WTC11 (cell line): ENCODE results near the gene BAK1.

ENCODE experiments used
- ATF2 ChIP-seq: sonication (generic); formaldehyde crosslinking; IDR thresholded peaks from 2 replicates; pipeline ENCODE4 v1.8.1; 2022; ENCODE audit warnings: low read depth, missing genetic modification reagents, borderline replicate concordance
- CTCF ChIP-seq: fragments of 200-600 bp; IDR thresholded peaks from 2 replicates; pipeline ENCODE4 v1.8.0; 2022; ENCODE audit warnings: antibody characterized with exemption
- E2F5 ChIP-seq: sonication (generic); formaldehyde crosslinking; IDR thresholded peaks from 2 replicates; pipeline ENCODE4 v1.8.1; 2022; ENCODE audit warnings: mild to moderate bottlenecking, moderate library complexity, missing genetic modification reagents
- HMGXB4 ChIP-seq: sonication (generic); formaldehyde crosslinking; IDR thresholded peaks from 2 replicates; pipeline ENCODE4 v1.8.1; 2023; ENCODE audit warnings: mild to moderate bottlenecking, moderate library complexity, missing genetic modification reagents
- MAX ChIP-seq: sonication (generic); formaldehyde crosslinking; IDR thresholded peaks from 2 replicates; pipeline ENCODE4 v1.8.0; 2022; ENCODE audit warnings: mild to moderate bottlenecking, missing genetic modification reagents
- MYBL2 ChIP-seq: sonication (generic); formaldehyde crosslinking; IDR thresholded peaks from 2 replicates; pipeline ENCODE4 v1.8.1; 2023; ENCODE audit warnings: mild to moderate bottlenecking, moderate library complexity, missing genetic modification reagents
- NR2C2 ChIP-seq: sonication (generic); formaldehyde crosslinking; IDR thresholded peaks from 2 replicates; pipeline ENCODE4 v1.8.0; 2022; ENCODE audit warnings: mild to moderate bottlenecking, missing genetic modification reagents
- SP1 ChIP-seq: sonication (generic); formaldehyde crosslinking; conservative IDR thresholded peaks from 2 replicates; pipeline ENCODE4 v1.8.1; 2022; ENCODE audit warnings: missing genetic modification reagents
- ZNF138 ChIP-seq: sonication (generic); formaldehyde crosslinking; conservative IDR thresholded peaks from 2 replicates; pipeline ENCODE4 v1.8.1; 2022; ENCODE audit warnings: mild to moderate bottlenecking, moderate library complexity, missing genetic modification reagents
- ZNF281 ChIP-seq: sonication (generic); formaldehyde crosslinking; IDR thresholded peaks from 2 replicates; pipeline ENCODE4 v1.8.0; 2023; ENCODE audit warnings: mild to moderate bottlenecking, missing genetic modification reagents

GRCh38 chr6:33552252-33552651, 27.8 kb downstream of the BAK1 start:
- TF ChIP-seq CTCF (no peak), ZNF281 (CRISPR knock-in tag) (no peak), ATF2 (CRISPR knock-in tag) (no peak), MAX (CRISPR knock-in tag) (no peak), ZNF138 (CRISPR knock-in tag) (no peak), NR2C2 (CRISPR knock-in tag) (no peak), SP1 (no peak), HMGXB4 (CRISPR knock-in tag) (no peak), E2F5 (CRISPR knock-in tag) (no peak), MYBL2 (CRISPR knock-in tag) (no peak)
